Measurements from ENCODE around the gene PCDHB13.
"Not testable (repeated sequence)": the region's sequence is repeated elsewhere in the genome, so short reads cannot be mapped to it uniquely, and the experiment has no call there.

PCDHB13 gene

DNA sequence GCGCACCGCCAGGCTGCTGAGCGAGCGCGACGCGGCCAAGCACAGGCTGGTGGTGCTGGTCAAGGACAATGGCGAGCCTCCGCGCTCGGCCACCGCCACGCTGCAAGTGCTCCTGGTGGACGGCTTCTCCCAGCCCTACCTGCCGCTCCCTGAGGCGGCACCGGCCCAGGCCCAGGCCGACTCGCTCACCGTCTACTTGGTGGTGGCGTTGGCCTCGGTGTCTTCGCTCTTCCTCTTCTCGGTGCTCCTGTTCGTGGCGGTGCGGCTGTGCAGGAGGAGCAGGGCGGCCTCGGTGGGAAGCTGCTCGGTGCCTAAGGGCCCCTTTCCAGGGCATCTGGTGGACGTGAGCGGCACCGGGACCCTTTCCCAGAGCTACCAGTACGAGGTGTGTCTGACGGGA lies 12.1 kb upstream of the PCDHB13 start:
- DNase-seq (ENCODE audit: low read depth), result not testable (repeated sequence)

GRCh38 chr5:141208478-141208877 lies 5.2 kb upstream of the PCDHB13 start, which contains the start of gene PCDHB12:
TSS of gene PCDHB12 (plus strand) at chr5:141208719. CDS start at chr5:141208908, 189 bp downstream.
- DNase-seq (ENCODE audit: low read depth), result no peak

DNA sequence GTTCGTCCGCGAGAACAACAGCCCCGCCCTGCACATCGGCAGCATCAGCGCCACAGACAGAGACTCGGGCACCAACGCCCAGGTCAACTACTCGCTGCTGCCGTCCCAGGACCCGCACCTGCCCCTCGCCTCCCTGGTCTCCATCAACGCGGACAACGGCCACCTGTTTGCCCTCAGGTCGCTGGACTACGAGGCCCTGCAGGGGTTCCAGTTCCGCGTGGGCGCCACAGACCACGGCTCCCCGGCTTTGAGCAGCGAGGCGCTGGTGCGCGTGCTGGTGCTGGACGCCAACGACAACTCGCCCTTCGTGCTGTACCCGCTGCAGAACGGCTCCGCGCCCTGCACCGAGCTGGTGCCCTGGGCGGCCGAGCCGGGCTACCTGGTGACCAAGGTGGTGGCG lies 3.4 kb upstream of the PCDHB13 start:
- not testable (repeated sequence) for DNase-seq (ENCODE audit: low read depth)

GRCh38 chr5:141210849-141211248 lies 2.9 kb upstream of the PCDHB13 start:
- not testable (repeated sequence) for DNase-seq (ENCODE audit: low read depth)

DNA sequence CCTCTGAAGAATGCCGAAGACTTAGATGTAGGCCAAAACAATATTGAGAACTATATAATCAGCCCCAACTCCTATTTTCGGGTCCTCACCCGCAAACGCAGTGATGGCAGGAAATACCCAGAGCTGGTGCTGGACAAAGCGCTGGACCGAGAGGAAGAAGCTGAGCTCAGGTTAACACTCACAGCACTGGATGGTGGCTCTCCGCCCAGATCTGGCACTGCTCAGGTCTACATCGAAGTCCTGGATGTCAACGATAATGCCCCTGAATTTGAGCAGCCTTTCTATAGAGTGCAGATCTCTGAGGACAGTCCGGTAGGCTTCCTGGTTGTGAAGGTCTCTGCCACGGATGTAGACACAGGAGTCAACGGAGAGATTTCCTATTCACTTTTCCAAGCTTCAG lies 864 bp downstream of the PCDHB13 start:
- not testable (repeated sequence) for DNase-seq (ENCODE audit: low read depth)

DNA sequence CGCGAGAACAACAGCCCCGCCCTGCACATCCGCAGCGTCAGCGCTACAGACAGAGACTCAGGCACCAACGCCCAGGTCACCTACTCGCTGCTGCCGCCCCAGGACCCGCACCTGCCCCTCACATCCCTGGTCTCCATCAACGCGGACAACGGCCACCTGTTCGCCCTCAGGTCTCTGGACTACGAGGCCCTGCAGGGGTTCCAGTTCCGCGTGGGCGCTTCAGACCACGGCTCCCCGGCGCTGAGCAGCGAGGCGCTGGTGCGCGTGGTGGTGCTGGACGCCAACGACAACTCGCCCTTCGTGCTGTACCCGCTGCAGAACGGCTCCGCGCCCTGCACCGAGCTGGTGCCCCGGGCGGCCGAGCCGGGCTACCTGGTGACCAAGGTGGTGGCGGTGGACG lies 1.8 kb downstream of the PCDHB13 start:
- not testable (repeated sequence) for DNase-seq (ENCODE audit: low read depth)

DNA sequence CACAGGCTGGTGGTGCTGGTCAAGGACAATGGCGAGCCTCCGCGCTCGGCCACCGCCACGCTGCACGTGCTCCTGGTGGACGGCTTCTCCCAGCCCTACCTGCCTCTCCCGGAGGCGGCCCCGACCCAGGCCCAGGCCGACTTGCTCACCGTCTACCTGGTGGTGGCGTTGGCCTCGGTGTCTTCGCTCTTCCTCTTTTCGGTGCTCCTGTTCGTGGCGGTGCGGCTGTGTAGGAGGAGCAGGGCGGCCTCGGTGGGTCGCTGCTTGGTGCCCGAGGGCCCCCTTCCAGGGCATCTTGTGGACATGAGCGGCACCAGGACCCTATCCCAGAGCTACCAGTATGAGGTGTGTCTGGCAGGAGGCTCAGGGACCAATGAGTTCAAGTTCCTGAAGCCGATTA lies 2.3 kb downstream of the PCDHB13 start:
- not testable (repeated sequence) for DNase-seq (ENCODE audit: low read depth)

GRCh38 chr5:141223112-141223783 lies 9.5 kb downstream of the PCDHB13 start, which contains the start of gene PCDHB14:
TSS of gene PCDHB14 (plus strand) at chr5:141223343. CDS start at chr5:141223506, 163 bp downstream.
- DNase-seq (ENCODE audit: low read depth), result no peak

DNA sequence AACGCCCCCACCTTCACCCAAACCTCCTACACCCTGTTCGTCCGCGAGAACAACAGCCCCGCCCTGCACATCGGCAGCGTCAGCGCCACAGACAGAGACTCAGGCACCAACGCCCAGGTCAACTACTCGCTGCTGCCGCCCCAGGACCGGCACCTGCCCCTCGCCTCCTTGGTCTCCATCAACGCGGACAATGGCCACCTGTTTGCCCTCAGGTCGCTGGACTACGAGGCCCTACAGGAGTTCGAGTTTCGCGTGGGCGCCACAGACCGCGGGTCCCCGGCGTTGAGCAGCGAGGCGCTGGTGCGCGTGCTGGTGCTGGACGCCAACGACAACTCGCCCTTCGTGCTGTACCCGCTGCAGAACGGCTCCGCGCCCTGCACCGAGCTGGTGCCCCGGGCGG lies 11.1 kb downstream of the PCDHB13 start:
- DNase-seq (ENCODE audit: low read depth), result not testable (repeated sequence)

- not testable (repeated sequence) for DNase-seq (ENCODE audit: low read depth)
These were observed 11.7 kb downstream of the PCDHB13 start for GRCh38 chr5:141225421-141225820.

- no peak for DNase-seq (ENCODE audit: low read depth)
These were observed 20.5 kb downstream of the PCDHB13 start for GRCh38 chr5:141234109-141234667.

- DNase-seq (ENCODE audit: low read depth), result not testable (repeated sequence)
These were observed 22.2 kb downstream of the PCDHB13 start for GRCh38 chr5:141235922-141236321.

DNA sequence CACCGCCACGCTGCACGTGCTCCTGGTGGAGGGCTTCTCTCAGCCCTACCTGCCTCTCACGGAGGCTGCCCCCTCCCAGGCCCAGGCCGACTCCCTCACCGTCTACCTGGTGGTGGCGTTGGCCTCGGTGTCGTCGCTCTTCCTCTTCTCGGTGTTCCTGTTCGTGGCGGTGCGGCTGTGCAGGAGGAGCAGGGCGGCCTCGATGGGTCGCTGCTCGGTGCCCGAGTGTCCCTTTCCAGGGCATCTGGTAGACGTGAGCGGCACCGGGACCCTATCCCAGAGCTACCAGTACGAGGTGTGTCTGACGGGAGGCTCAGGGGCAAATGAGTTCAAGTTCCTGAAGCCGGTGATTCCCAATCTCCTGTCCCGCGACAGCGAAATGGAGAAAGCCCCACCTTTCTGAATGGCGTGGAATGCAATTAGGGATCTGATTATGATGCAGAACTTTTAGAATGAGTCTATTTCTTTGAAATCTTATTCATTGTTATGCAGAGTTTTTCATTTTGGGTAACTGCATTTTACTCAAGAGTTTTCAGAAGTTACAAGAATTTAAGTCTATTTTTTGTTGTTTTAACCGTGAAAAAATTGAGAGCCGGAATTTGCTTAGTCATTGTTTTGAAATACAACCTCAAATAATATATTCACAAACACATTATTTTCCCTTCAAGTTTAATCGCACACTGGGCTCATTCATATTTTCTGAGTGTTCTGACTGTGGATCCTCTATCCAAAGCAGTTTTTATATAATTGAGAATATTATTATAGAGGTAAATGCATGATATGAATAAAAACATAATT lies 23.0 kb downstream of the PCDHB13 start:
- DNase-seq (ENCODE audit: low read depth), result no peak

GRCh38 chr5:141241496-141241895 lies 27.8 kb downstream of the PCDHB13 start:
- DNase-seq (ENCODE audit: low read depth), result no peak

DNA sequence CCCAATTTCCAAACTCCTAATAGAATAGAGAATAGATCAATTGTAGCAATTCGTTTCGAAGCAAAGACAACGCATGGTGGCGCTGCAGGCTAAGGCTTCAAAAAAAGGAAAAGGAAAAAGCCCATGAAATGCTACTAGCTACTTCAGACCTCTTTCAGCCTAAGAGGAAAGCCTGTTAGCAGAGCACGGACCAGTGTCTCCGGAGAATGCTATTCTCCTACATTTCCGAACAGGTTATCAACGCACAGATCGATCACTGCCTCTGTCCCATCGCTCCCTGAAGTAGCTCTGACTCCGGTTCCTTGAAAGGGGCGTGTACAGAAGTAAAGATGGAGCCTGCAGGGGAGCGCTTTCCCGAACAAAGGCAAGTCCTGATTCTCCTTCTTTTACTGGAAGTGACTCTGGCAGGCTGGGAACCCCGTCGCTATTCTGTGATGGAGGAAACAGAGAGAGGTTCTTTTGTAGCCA lies 31.6 kb downstream of the PCDHB13 start, which contains the start of gene PCDHB15:
Gene PCDHB15 (plus strand): TSS at position 146 of the 468 bp plus-strand sequence. CDS start 184 bp downstream, at position 330.
- no peak for DNase-seq (ENCODE audit: low read depth)

DNA sequence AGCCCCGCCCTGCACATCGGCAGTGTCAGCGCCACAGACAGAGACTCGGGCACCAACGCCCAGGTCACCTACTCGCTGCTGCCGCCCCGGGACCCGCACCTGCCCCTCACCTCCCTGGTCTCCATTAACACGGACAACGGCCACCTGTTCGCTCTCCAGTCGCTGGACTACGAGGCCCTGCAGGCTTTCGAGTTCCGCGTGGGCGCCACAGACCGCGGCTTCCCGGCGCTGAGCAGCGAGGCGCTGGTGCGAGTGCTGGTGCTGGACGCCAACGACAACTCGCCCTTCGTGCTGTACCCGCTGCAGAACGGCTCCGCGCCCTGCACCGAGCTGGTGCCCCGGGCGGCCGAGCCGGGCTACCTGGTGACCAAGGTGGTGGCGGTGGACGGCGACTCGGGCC lies 33.3 kb downstream of the PCDHB13 start:
- DNase-seq (ENCODE audit: low read depth), result not testable (repeated sequence)

DNA sequence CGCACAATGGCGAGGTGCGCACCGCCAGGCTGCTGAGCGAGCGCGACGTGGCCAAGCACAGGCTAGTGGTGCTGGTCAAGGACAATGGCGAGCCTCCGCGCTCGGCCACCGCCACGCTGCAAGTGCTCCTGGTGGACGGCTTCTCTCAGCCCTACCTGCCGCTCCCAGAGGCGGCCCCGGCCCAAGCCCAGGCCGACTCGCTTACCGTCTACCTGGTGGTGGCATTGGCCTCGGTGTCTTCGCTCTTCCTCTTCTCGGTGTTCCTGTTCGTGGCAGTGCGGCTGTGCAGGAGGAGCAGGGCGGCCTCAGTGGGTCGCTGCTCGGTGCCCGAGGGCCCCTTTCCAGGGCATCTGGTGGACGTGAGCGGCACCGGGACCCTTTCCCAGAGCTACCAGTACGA lies 33.7 kb downstream of the PCDHB13 start:
- not testable (repeated sequence) for DNase-seq (ENCODE audit: low read depth)

GRCh38 chr5:141250576-141250975 lies 36.9 kb downstream of the PCDHB13 start:
- no peak for DNase-seq (ENCODE audit: low read depth)

DNA sequence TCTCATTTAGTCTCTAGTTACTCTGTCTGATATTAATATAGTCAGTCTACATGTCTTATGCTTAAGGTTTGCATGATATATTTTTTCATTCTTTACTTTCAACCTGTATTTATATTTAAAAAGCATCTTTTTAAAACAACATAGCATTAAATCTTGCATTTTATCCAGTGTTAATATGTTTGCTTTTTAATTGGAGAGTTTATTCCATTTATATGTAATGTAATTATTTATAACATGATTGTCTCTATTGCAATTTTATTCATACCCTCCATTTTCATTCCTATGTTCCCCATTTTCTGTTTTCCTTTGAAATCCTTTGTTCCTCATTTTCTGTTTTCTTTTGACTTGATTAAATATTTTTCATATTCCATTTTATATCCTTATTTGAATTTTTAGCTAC lies 44.7 kb downstream of the PCDHB13 start:
- DNase-seq (ENCODE audit: low read depth), result no peak

- no peak for DNase-seq (ENCODE audit: low read depth)
These were observed 45.2 kb downstream of the PCDHB13 start for GRCh38 chr5:141258948-141259347.

DNA sequence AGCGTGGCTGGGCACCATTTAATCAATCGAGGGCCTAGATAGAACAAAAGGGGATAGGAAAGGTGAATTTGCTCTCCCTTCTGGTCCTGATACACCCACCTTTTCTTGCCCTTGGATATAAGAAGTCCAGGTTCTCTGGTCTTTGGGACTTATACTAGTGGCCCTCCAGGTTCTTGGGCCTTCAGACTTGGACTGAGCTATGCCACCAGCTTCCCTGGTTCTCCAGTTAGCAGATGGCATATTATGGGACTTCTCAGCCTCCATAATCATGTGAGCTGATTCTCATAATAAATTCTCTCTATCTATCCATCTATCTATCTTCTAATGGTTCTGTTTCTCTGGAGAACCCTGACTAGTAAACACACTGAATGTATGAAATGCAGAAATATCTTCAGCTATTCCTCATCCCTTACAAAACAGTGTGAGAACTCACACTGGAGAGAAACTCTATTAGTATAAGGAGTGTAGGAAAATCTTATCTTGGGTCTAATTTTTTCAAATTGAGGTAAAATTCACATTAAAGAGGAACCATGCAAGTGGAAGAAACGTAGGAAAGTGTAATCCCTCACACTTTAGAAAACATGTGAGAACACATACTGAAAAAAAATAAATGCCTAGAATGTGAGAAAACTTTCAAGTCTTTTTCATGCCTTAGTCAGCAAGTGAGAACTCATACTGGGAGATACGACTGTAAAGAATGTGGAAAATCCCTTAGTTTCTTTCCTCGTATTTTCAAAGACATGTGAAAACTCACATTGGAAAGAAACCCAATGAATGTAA lies 46.9 kb downstream of the PCDHB13 start:
- no peak for DNase-seq (ENCODE audit: low read depth)

GRCh38 chr5:141261238-141261546 lies 47.5 kb downstream of the PCDHB13 start:
- DNase-seq (ENCODE audit: low read depth), result no peak
